ENCODE results near the gene ZNF304. TPM values are rescaled to one million over a fixed set of nuclear protein-coding genes. Genes with fewer than 3 reads are reported as not detected.
A peak's percentile ranks its signal among the peaks of the same experiment; 100 is the strongest.

ZNF304 gene
- total and polyA plus RNA-seq, 2 of the 13 experiments (the other 11 are each of a cell fraction or from before 2014, with no cell fraction given) = 3.4 to 8.0 TPM

DNA sequence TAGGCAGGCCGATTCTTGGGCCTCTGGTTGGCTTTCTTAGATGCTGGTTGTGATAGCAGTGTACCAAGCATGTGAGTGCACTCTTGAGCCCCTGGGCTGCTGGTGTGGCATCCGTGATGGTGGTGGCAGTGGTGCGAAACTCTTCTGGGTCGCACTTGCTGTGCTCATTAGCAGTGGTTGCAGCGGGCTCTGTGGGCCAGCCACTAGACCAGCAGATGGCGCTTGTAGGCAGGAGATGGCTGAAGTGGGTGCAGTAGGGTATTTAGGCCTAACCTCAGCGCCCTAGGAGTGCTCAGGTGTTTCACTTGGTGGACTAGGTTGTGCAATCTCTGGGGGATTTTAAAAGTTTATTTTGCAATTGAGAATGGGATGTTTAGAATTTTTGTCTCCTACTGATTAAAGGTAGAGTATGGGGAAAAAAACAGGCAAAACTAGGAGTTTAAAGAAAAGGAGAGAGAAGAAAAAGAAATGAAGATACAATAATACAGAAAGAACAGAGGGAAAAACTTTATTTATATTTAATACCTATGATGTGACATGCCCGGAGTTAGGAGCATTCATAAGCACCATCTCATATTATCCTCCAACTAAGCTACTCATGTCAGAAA lies 55.5 kb downstream of the ZNF304 start (continued):
- TF ChIP-seq THYN1 (CRISPR knock-in tag; IDR thresholded peaks at IDR 0.05; ENCODE audit: borderline replicate concordance, low read depth) (no peak), ZNF777 (CRISPR knock-in tag; IDR thresholded peaks at IDR 0.05) (no peak), ZNF510 (CRISPR knock-in tag; IDR thresholded peaks at IDR 0.05; ENCODE audit: low read depth) (no peak), ZBTB4 (CRISPR knock-in tag; IDR thresholded peaks at IDR 0.05; ENCODE audit: borderline replicate concordance) (peak; percentile 41; the same call in 1 of the 2 replicates), ZNF318 (CRISPR knock-in tag; IDR thresholded peaks at IDR 0.05) (no peak), ZNF616 (CRISPR knock-in tag; IDR thresholded peaks at IDR 0.05; ENCODE audit: low read depth) (no peak), SMAD3 (CRISPR knock-in tag; IDR thresholded peaks at IDR 0.05) (no peak), ZNF557 (CRISPR knock-in tag; IDR thresholded peaks at IDR 0.05) (no peak), HOXA3 (CRISPR knock-in tag; IDR thresholded peaks at IDR 0.05) (peak; percentile 71), HDAC6 (IDR thresholded peaks at IDR 0.05; ENCODE audit: low read depth, low read length) (no peak), SMC3 (IDR thresholded peaks at IDR 0.05; ENCODE audit: low read length) (peak; percentile 81), TEAD3 (CRISPR knock-in tag; optimal IDR thresholded peaks at IDR 0.05; ENCODE audit: borderline replicate concordance) (no peak), MTF2 (CRISPR knock-in tag; IDR thresholded peaks at IDR 0.05; ENCODE audit: borderline replicate concordance) (no peak), ZNF562 (CRISPR knock-in tag; IDR thresholded peaks at IDR 0.05; ENCODE audit: borderline replicate concordance) (no peak), RAD51 (IDR thresholded peaks at IDR 0.05; ENCODE audit: borderline replicate concordance) (no peak), KLF15 (CRISPR knock-in tag; IDR thresholded peaks at IDR 0.05; ENCODE audit: borderline replicate concordance) (no peak)
- TF ChIP-seq, protein P1, sequence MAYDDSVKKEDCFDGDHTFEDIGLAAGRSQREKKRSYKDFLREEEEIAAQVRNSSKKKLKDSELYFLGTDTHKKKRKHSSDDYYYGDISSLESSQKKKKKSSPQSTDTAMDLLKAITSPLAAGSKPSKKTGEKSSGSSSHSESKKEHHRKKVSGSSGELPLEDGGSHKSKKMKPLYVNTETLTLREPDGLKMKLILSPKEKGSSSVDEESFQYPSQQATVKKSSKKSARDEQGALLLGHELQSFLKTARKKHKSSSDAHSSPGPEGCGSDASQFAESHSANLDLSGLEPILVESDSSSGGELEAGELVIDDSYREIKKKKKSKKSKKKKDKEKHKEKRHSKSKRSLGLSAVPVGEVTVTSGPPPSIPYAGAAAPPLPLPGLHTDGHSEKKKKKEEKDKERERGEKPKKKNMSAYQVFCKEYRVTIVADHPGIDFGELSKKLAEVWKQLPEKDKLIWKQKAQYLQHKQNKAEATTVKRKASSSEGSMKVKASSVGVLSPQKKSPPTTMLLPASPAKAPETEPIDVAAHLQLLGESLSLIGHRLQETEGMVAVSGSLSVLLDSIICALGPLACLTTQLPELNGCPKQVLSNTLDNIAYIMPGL (CRISPR knock-in tag; IDR thresholded peaks at IDR 0.05; ENCODE audit: borderline replicate concordance in 1 of 2, low read depth in 1 of 2) = peak; percentile 59 to 69; a peak in 3 of 4 replicates

Data from HepG2 (cell line).